HepG2 (cell line): ENCODE results near the gene ZNF705A. TPM values are rescaled to one million over a fixed set of nuclear protein-coding genes. Genes with fewer than 3 reads are reported as not detected.
"Not testable (repeated sequence)": the region's sequence is repeated elsewhere in the genome, so short reads cannot be mapped to it uniquely, and the experiment has no call there.

Experiments
- ATAC-seq: fragments of 200-7000 bp; cut with Tn5 transposase; 3 replicates; pipeline ENCODE4 v1.9.1; 2020; ENCODE audit warnings: mild to moderate bottlenecking, moderate library complexity
- BruUV-seq: library from RNA; stranded (reverse); fragments of 400-500 nt; replicated peaks from 2 replicates; lab custom pipeline; 2021; lab: Mats Ljungman, UMichigan
- CTCF ChIA-PET: fragments of 300-600 bp; formaldehyde crosslinking; extraction: SDS; loops from one replicate; lab custom pipeline; 2021; ENCODE audit warnings: low total read pairs, inconsistent platforms, low intra/inter-chr PET ratio; lab: Yijun Ruan, JAX
- POLR2A ChIA-PET: fragments of 350-600 bp; sonication (Branson Sonifier 250); formaldehyde crosslinking; loops from one replicate; lab custom pipeline; 2020; ENCODE audit warnings: antibody characterized with exemption, inconsistent platforms; lab: Yijun Ruan, JAX
- DNase-seq: peaks from one replicate; pipeline ENCODE4 v3.0.0-alpha.2; 2015; ENCODE audit warnings: low spot score
- FAIRE-seq: peaks from 3 replicates; lab custom pipeline; 2011; peaks lifted over from hg19 to GRCh38; lab: Jason Lieb, UNC
- H2AFZ ChIP-seq: one replicate; pipeline ENCODE4 v1.6.1; 2011; ENCODE audit warnings: low read length, inconsistent platforms
- H3K27ac ChIP-seq: fragments of 300-600 bp; 3 replicates; pipeline ENCODE4 v1.8.0; 2011; ENCODE audit warnings: mixed run types, mild to moderate bottlenecking, mixed read lengths, low read length, inconsistent platforms; ENCODE audit not compliant: insufficient read depth; ENCODE audit errors: extremely low read length
- H3K27me3 ChIP-seq, 2 experiments: fragments of 200-600 bp in 1 of 2; 2 replicates in 1 of 2; 3 replicates in 1 of 2; pipeline versions ENCODE4 v1.6.0 to v1.8.0; 2011; ENCODE audit warnings: low read length in 2 of 2, mild to moderate bottlenecking in 2 of 2, moderate library complexity in 2 of 2, inconsistent platforms in 1 of 2; ENCODE audit not compliant: insufficient read depth in 2 of 2, control insufficient read depth in 1 of 2
- H3K36me3 ChIP-seq, 2 experiments: fragments of 200-600 bp in 1 of 2; replicated peaks in 1 of 2; 2 replicates in 1 of 2; 3 replicates in 1 of 2; pipeline versions ENCODE4 v1.5.1 to v1.8.0; 2011; ENCODE audit warnings: low read length in 2 of 2, inconsistent platforms in 1 of 2; ENCODE audit not compliant: insufficient read depth in 2 of 2, control insufficient read depth in 1 of 2
- H3K4me1 ChIP-seq: 2 replicates; pipeline ENCODE4 v1.5.1; 2012; ENCODE audit warnings: low read length, inconsistent platforms; ENCODE audit not compliant: insufficient read depth
- H3K4me2 ChIP-seq: 2 replicates; pipeline ENCODE4 v1.6.0; 2011; ENCODE audit warnings: low read depth, low read length, inconsistent platforms
- H3K4me3 ChIP-seq, 3 experiments: fragments of 200-600 bp in 1 of 3; sonication (generic), shearing (Covaris generic) in 1 of 3; replicated peaks in 1 of 3; 2 replicates each; pipeline ENCODE4 v1.5.1; 2011 to 2016; ENCODE audit warnings: low read length in 3 of 3, inconsistent platforms in 2 of 3, low read depth in 2 of 3, mild to moderate bottlenecking in 2 of 3, control low read depth in 1 of 3, mixed read lengths in 1 of 3; ENCODE audit not compliant: insufficient read depth in 1 of 3
- H3K79me2 ChIP-seq: one replicate; pipeline ENCODE4 v1.6.1; 2011; ENCODE audit warnings: low read length, inconsistent platforms; ENCODE audit not compliant: insufficient read depth
- H3K9ac ChIP-seq: 2 replicates; pipeline ENCODE4 v1.6.0; 2011; ENCODE audit warnings: mild to moderate bottlenecking, low read depth, low read length, inconsistent platforms; ENCODE audit not compliant: insufficient read depth
- H3K9me3 ChIP-seq: 2 replicates; pipeline ENCODE4 v1.5.1; 2012; ENCODE audit warnings: mild to moderate bottlenecking, low read length
- H4K20me1 ChIP-seq: 2 replicates; pipeline ENCODE4 v1.6.0; 2011; ENCODE audit warnings: inconsistent platforms, mild to moderate bottlenecking, low read length, moderate library complexity; ENCODE audit not compliant: insufficient read depth
- AKAP8 ChIP-seq: sonication (generic); formaldehyde crosslinking; IDR thresholded peaks from 2 replicates; pipeline ENCODE4 v1.5.1; 2020; ENCODE audit warnings: mild to moderate bottlenecking, missing genetic modification reagents
- MTA1 ChIP-seq: sonication (generic); formaldehyde crosslinking; IDR thresholded peaks from 2 replicates; pipeline ENCODE4 v1.4.0; 2020; ENCODE audit warnings: missing genetic modification reagents, mild to moderate bottlenecking, borderline replicate concordance
- NFKB2 ChIP-seq: sonication (generic); formaldehyde crosslinking; IDR thresholded peaks from 2 replicates; pipeline ENCODE4 v1.4.0; 2020; ENCODE audit warnings: missing genetic modification reagents, borderline replicate concordance
- RFX3 ChIP-seq: IDR thresholded peaks from 2 replicates; pipeline ENCODE4 v1.6.1; 2016; ENCODE audit warnings: missing biosample characterization, missing genetic modification reagents
- SMARCE1 ChIP-seq: fragments of 450-650 bp; IDR thresholded peaks from 2 replicates; pipeline ENCODE4 v1.6.1; 2017; ENCODE audit warnings: borderline replicate concordance
- STAG1 ChIP-seq: sonication (generic); formaldehyde crosslinking; IDR thresholded peaks from 2 replicates; pipeline ENCODE4 v1.4.0; 2020; ENCODE audit warnings: missing genetic modification reagents
- TMF1 ChIP-seq: sonication (generic); formaldehyde crosslinking; IDR thresholded peaks from 2 replicates; pipeline ENCODE4 v1.8.1; 2022; ENCODE audit warnings: low read depth, missing genetic modification reagents
- ZNF543 ChIP-seq: sonication (generic); formaldehyde crosslinking; IDR thresholded peaks from 2 replicates; pipeline ENCODE4 v1.4.0; 2020; ENCODE audit warnings: mild to moderate bottlenecking, missing genetic modification reagents
- ZNF616 ChIP-seq: sonication (generic); formaldehyde crosslinking; IDR thresholded peaks from 2 replicates; pipeline ENCODE4 v1.5.0; 2020; ENCODE audit warnings: low read depth, mild to moderate bottlenecking, missing genetic modification reagents
- ZNF816 ChIP-seq: sonication (generic); formaldehyde crosslinking; IDR thresholded peaks from 2 replicates; pipeline ENCODE4 v1.8.0; 2022; ENCODE audit warnings: missing genetic modification reagents, mild to moderate bottlenecking, borderline replicate concordance
- WGBS: methylation state at CpG from one replicate; pipeline ENCODE4 v1.1.6; 2017; ENCODE audit warnings: low lambda C conversion rate; 5-methylcytosine and 5-hydroxymethylcytosine counted together
- in situ Hi-C: cut with HindIII; loops from 2 replicates; pipeline ENCODE4 v1.10.0; 2017; ENCODE audit warnings: low pct_unique_long_range_greater_than_20kb; ENCODE audit not compliant: extremely low pct_ligation_motif_present
- intact Hi-C: fragments of 100-400 bp; cut with micrococcal nuclease; formaldehyde crosslinking; loops from one replicate; pipeline ENCODE4 v1.10.0; 2022; ENCODE audit not compliant: unreplicated experiment
- polyA plus RNA-seq, 8 experiments: library from polyadenylated mRNA; depleted of rRNA in 3 of 8; stranded (reverse) in 7 of 8; unstranded in 1 of 8; fragments of >200 nt; fragmentation: Illumina TruSeq in 4 of 8; extraction: Trizol in 4 of 8; gene quantifications; 2 replicates each; pipeline versions ENCODE4 v1.2.1 to v1.2.3, GENCODE V29; 2011 to 2016; ENCODE audit warnings: low read depth in 4 of 8, missing spikeins in 1 of 8, mixed read lengths in 1 of 8; ENCODE audit not compliant: insufficient read depth in 1 of 8
- total RNA-seq, 5 experiments: library from RNA; depleted of rRNA; stranded (reverse); fragments of >200 nt; fragmentation: Illumina TruSeq; extraction: Trizol; gene quantifications; 2 replicates each; pipeline ENCODE4 v1.2.3, GENCODE V29; 2016; ENCODE audit warnings: low read depth in 1 of 5
- TF ChIP-seq, protein P1 (sequence below): sonication (generic); formaldehyde crosslinking; IDR thresholded peaks from 2 replicates; pipeline ENCODE4 v1.5.0; 2020; ENCODE audit warnings: missing genetic modification reagents, mild to moderate bottlenecking, borderline replicate concordance
- TF ChIP-seq, protein P2 (sequence below): sonication (generic); formaldehyde crosslinking; IDR thresholded peaks from 2 replicates; pipeline ENCODE4 v1.4.0; 2020; ENCODE audit warnings: mild to moderate bottlenecking, missing genetic modification reagents
- TF ChIP-seq, protein P3 (sequence below): IDR thresholded peaks from 2 replicates; pipeline ENCODE4 v1.6.1; 2012; ENCODE audit warnings: low read depth, low read length, improper control_type of control experiment
- TF ChIP-seq, protein P4 (sequence below): sonication (generic); formaldehyde crosslinking; conservative IDR thresholded peaks from 2 replicates; pipeline ENCODE4 v1.4.0; 2020; ENCODE audit warnings: missing genetic modification reagents

ZNF705A gene
- total and polyA plus RNA-seq, 2 of the 13 experiments (the other 11 are each of a cell fraction or from before 2014, with no cell fraction given), result not detected

DNA sequence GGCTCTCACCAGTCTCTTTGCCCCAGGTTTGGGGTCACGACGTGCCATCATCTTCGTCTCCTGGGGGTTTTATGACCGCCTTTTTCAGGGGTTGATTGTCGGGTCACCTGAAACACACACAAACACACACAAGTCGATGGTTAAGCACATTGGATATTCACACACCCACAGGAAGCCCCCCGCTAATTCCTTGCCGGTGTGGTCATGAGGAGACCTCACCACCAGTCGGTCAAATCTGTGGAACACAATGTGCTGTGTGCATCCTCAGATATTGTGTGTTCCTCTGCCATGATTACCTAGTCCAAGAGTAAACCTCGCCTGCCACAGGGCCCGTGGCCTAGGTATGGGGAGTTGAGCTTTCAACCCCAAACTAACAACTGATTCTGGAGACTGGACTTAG is 68.0 kb downstream of the ZNF705A start:
- 33% methylated on average over 9 of the region's 11 CpGs for WGBS
- H3K9me3 ChIP-seq, H3K9ac ChIP-seq, H3K27ac ChIP-seq, FAIRE-seq, H3K4me1 ChIP-seq, intact Hi-C loops, DNase-seq, BruUV-seq, CTCF ChIA-PET, H2AFZ ChIP-seq, H3K36me3 ChIP-seq, ATAC-seq, POLR2A ChIA-PET, H4K20me1 ChIP-seq, H3K4me3 ChIP-seq, H3K79me2 ChIP-seq, H3K4me2 ChIP-seq: not testable (repeated sequence)
- in situ Hi-C loops, result loop anchor here (25.0 kb wide), 1 partner anchor 112 kb away; the partner anchor contains the start of gene CLEC4A
- H3K27me3 ChIP-seq, result peaks cover 1 to 18% of the 10 kb centered on the region in 2 experiments; a peak in 2 of 5 replicates

GRCh38 chr12:8226355-8226754 is 69.5 kb downstream of the ZNF705A start:
- DNase-seq (no peak), FAIRE-seq (no peak), ATAC-seq (no peak)
- no peaks in the 10 kb centered on the region for H3K9me3 ChIP-seq
- H3K36me3 ChIP-seq, result no peaks in the 10 kb centered on the region
- H4K20me1 ChIP-seq, result no peaks in the 10 kb centered on the region
- 61% methylated on average over 8 of the region's 8 CpGs for WGBS
- no peaks in the 10 kb centered on the region for H3K79me2 ChIP-seq
- intact Hi-C loops (no loop called here), in situ Hi-C loops (loop anchor here (25.0 kb wide), 1 partner anchor 114 kb away; the partner anchor contains the start of gene CLEC4A)
- no peak overlapping the region for H3K9ac ChIP-seq
- peaks cover 1 to 14% of the 10 kb centered on the region in 2 experiments; a peak in 2 of 5 replicates for H3K27me3 ChIP-seq
- ChIA-PET CTCF (no interaction called here), POLR2A (no interaction called here)
- no TSS peak for BruUV-seq
- 0 out of 2 replicates have a peak, but pooled peaks cover 4% of the 10 kb centered on the region for H3K4me1 ChIP-seq
- no peak overlapping the region for H3K27ac ChIP-seq
- H2AFZ ChIP-seq, result no peak overlapping the region
- H3K4me2 ChIP-seq, result no peak overlapping the region
- no peak overlapping the region for H3K4me3 ChIP-seq
- no peak for TF ChIP-seq NFKB2
- TF ChIP-seq, protein P1, sequence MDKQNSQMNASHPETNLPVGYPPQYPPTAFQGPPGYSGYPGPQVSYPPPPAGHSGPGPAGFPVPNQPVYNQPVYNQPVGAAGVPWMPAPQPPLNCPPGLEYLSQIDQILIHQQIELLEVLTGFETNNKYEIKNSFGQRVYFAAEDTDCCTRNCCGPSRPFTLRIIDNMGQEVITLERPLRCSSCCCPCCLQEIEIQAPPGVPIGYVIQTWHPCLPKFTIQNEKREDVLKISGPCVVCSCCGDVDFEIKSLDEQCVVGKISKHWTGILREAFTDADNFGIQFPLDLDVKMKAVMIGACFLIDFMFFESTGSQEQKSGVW (CRISPR knock-in tag), result no peak
- TF ChIP-seq MTA1 (CRISPR knock-in tag), result no peak
- no peak for TF ChIP-seq SMARCE1
- no peak for TF ChIP-seq TMF1
- TF ChIP-seq, protein P2, sequence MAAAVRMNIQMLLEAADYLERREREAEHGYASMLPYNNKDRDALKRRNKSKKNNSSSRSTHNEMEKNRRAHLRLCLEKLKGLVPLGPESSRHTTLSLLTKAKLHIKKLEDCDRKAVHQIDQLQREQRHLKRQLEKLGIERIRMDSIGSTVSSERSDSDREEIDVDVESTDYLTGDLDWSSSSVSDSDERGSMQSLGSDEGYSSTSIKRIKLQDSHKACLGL (CRISPR knock-in tag), result no peak
- no peak for TF ChIP-seq ZNF543 (CRISPR knock-in tag)
- no peak for TF ChIP-seq AKAP8 (CRISPR knock-in tag)
- TF ChIP-seq, protein P3, sequence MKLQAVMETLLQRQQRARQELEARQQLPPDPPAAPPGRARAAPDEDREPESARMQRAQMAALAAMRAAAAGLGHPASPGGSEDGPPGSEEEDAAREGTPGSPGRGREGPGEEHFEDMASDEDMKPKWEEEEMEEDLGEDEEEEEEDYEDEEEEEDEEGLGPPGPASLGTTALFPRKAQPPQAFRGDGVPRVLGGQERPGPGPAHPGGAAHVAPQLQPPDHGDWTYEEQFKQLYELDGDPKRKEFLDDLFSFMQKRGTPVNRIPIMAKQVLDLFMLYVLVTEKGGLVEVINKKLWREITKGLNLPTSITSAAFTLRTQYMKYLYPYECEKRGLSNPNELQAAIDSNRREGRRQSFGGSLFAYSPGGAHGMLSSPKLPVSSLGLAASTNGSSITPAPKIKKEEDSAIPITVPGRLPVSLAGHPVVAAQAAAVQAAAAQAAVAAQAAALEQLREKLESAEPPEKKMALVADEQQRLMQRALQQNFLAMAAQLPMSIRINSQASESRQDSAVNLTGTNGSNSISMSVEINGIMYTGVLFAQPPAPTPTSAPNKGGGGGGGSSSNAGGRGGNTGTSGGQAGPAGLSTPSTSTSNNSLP, result no peak
- TF ChIP-seq, protein P4, sequence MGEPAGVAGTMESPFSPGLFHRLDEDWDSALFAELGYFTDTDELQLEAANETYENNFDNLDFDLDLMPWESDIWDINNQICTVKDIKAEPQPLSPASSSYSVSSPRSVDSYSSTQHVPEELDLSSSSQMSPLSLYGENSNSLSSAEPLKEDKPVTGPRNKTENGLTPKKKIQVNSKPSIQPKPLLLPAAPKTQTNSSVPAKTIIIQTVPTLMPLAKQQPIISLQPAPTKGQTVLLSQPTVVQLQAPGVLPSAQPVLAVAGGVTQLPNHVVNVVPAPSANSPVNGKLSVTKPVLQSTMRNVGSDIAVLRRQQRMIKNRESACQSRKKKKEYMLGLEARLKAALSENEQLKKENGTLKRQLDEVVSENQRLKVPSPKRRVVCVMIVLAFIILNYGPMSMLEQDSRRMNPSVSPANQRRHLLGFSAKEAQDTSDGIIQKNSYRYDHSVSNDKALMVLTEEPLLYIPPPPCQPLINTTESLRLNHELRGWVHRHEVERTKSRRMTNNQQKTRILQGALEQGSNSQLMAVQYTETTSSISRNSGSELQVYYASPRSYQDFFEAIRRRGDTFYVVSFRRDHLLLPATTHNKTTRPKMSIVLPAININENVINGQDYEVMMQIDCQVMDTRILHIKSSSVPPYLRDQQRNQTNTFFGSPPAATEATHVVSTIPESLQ (CRISPR knock-in tag), result no peak
- no peak for TF ChIP-seq STAG1 (CRISPR knock-in tag)
- no peak for TF ChIP-seq ZNF816 (CRISPR knock-in tag)
- no peak for TF ChIP-seq ZNF616
- TF ChIP-seq RFX3, result no peak
